Measurements from ENCODE around the gene SMIM21. TPM values are rescaled to one million over a fixed set of nuclear protein-coding genes. Genes with fewer than 3 reads are reported as not detected.

The SMIM21 gene
- total RNA-seq (2022; extraction: Qiagen RNA extraction; ENCODE audit: low read depth) = not detected in 5 replicates

GRCh38 chr18:75427603-75428002 lies at the start of gene SMIM21:
Gene SMIM21 (minus strand): TSS chr18:75427703. CDS start chr18:75427563, 140 bp downstream.

Other genes starting within 250 kb of the SMIM21 start
- 13.0 to 16.7 TPM (median 16.0 TPM) in 5 replicates for gene PTGR3, start 218.6 kb downstream of the SMIM21 start, total RNA-seq (2022; extraction: Qiagen RNA extraction; ENCODE audit: low read depth)
- 5.3 to 7.1 TPM (median 6.4 TPM) in 5 replicates for gene TSHZ1, start 216.9 kb downstream of the SMIM21 start, total RNA-seq (2022; extraction: Qiagen RNA extraction; ENCODE audit: low read depth)